Fibroblast of the conjunctiva (primary cell): ENCODE measurements around the gene CEP41.

Experiments
- DNase-seq: peaks from one replicate; pipeline ENCODE4 v3.0.0-alpha.2; 2010; ENCODE audit warnings: low read depth

Gene CEP41

DNA sequence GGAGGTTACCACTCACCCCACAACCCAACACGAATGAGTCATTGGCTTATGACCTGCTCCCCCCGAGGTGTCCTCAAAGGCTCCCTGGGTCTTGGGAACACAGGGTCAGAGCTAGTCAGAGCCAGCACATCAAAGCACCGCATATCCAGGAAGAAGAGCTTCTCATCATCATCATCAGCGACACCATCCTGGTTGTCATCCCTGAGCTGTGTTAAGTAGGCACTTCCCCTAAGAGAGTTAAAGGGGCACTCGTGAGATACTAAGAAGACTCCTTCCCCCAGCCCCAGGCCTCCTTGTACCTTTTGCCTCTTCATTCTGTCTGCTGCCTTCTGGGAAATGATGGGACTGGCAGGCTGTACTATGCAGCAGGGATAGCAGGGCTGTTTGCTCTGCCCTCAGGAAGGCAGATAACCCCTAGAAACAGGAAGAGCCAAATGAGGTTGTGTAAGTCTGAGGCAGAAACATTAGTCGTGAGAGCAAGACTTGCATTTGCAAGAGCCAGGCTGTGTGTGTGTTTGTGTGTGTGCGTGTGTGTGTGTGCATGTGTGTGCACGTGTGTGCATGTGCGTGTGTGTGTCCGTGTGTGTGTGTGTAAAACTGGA is 71.6 kb downstream of the CEP41 start:
- DNase-seq: no peak

DNA sequence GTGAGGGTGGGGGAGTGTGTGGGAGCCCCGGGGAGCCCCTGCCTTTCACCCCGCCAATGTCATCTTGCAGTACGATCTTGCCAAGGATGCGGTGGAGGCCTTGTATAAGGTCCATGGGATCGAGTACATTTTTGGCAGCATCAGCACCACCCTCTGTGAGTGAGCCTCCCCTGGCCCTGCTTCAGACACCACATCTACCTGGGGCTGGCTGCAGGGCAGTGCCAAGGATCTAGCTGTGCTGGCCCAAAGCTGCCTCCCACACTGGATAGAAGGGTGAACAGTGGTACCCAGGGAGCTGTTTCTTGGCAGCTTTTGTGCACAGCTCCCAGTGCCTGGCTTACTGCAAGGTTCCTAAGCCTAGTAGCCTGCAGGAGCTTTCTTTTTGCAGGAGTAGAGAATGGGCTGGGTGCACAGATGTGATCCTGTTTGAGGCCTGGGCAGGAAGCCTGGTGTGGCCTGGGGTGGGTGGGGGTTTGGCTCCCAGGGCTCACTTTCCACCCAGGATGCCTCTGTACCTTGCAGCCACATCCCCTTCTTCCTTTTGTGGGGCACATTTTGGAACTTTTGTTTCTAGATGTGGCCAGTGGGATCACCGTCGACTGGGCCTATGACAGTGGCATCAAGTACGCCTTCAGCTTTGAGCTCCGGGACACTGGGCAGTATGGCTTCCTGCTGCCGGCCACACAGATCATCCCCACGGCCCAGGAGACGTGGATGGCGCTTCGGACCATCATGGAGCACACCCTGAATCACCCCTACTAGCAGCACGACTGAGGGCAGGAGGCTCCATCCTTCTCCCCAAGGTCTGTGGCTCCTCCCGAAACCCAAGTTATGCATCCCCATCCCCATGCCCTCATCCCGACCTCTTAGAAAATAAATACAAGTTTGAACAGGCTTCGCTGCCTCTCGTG is 72.7 kb downstream of the CEP41 start:
- no peak for DNase-seq

DNA sequence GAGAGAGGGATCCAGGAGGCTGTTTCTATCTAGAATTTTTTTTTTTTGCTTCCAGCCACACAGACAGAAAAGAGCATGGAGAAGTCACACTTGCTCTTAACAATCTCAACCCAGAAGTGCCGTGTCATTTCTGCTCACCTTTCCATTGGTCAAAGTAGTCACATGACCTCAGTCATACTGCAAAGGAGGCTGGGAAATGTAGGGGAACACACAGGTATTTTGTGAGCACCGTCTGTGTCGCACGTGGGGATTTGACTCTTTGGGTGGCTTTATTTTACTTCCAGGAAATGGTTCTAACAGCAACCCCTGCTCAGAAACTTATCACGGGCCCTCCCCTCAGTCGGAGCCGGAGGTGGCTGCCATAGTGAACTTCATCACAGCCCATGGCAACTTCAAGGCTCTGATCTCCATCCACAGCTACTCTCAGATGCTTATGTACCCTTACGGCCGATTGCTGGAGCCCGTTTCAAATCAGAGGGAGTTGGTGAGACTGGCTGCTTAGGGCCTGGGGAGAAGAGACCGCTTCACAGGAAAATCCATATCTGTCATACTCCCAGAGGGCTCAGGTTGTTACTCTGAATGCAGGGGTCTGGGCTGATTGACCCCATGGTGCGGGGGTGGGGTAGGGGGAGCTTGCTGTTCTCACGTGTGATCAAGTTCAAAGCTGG is 73.6 kb downstream of the CEP41 start:
- no peak for DNase-seq

DNA sequence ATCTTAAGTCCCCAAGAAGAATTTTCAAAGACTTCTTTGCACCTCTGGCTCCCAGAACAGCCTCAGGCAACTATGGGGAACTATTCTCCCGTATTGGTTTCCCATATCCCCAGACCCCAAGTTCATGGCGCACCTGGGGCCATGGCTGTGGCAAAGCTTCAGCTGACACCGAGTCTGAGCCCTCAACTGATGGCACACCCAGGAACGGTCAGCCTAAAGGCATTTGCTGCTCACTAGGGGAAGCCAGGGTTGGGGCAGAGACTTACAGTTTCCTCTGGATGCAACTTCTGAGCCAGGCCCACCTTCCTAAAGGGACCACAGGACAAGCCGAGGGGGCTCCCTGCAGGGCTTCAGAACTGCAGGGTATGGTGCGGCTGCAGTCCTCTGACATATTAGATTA is 74.3 kb downstream of the CEP41 start:
- no peak for DNase-seq

DNA sequence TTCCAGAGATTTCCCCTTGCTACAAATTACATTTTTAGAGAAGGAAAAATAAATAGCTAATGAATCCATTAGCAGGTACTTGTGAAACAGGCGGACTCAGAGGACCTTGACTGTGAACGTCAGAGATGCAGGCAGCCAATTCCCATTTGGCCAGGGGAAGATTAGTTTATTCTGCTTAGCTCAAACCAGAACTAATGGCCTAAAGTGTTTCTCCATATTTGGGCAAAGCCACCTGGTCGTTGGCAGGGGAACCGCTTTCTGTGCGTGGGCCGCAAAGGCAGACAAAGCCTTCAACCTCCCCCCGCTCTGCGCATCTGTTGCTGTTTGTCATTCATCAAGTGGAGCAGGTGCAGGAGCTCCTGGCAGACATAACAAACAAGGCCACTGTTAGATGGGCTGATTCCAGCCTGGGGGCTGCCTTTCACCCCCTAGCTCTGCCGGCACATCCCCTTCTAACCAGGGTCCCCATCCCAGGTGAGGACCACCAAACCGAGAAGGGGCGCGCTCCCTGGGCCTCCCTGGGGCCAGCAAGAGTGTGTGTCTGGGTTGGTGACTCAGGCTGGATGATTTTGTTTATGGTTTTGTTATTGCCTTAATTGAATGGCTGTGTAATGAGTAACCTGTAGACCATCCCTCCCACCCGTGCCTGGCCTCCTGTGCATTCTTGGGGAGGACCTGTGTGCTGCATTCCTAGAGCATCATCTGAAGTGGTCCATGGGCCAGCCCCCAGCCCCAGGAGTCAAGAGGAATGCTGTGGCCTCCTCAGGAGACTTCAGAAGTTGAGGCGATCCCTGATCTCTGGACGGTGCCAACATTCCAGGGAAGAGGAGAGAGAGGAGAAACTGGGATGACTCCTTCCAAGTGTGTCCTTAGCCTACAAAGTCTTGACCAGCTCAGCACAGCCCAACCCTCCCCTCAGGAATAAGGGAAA is 75.0 kb downstream of the CEP41 start:
- DNase-seq: no peak

DNA sequence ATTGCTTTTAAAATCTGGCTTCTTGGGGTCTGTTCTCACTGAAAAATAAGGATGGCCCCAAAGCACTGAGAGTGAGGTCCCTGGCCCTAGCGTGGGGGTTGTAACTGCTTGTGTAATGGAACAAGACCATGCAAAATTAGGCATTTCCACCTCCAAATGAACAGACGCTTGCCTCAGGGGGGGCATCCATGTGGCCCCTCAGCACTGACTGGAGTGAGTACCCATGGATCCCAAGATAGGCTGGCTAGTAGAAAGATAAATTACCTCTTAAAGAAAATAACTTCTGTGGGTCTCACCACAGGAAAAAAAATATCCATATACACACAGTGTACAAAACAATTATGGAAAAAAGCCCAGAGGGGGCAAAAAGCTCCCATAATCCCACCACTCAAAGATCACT is 75.7 kb downstream of the CEP41 start:
- no peak for DNase-seq

DNA sequence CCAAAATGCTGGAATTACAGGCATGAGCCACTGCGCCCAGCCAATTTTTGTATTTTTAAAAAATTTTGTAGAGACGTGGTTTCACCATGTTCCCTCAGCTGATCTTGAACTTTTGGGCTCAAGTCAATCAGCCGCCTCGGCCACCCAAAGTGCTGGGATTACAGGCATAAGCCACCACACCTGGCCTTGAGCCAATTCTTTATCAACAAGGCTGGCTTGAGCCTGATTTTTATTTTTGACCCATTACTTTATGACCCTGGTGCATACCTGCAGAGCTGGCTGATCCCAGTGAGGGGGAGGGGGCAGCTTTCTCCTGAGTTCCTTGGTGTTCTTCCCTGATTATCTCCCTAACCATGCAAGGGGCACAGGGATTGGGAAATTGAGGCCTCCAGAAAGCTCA is 76.4 kb downstream of the CEP41 start:
- DNase-seq: no peak

DNA sequence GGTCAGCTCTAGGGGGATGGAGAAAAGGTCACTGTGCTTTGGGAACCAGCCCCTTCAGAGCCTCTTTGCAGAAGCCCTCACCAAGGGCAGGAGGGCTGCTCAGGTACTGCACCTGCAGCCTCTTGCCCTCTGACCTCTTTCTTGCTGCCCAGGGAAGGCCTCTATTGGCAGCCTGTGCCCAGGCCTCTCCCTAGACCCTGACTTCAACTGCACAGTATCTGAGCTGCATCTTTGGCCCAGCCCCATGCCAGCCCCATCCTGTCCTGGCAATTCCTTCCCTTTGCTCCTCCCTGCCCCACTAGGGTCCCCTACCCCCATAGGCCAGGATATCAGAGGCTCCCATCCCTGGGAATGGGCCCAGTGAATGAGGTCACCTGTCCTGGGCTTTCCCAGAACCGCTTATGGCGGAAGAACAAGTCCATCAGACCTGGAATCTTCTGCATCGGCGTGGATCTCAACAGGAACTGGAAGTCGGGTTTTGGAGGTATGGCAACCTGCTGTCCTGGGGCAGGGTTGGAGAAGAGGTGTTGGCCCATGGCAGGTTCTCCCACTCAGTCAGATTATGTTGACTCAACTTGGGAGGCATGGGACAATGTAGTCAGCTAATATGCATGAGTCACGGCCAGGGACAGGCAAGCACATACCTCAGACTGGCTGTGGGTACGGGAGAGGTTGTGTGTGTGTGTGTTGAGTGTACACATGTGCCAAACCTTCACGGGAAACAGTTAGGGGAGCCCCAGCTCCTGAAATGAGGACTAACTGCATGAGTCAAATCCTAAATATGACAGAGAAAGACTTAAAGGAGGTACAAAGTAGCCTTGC is 77.6 kb downstream of the CEP41 start:
- peak; percentile 85 for DNase-seq

DNA sequence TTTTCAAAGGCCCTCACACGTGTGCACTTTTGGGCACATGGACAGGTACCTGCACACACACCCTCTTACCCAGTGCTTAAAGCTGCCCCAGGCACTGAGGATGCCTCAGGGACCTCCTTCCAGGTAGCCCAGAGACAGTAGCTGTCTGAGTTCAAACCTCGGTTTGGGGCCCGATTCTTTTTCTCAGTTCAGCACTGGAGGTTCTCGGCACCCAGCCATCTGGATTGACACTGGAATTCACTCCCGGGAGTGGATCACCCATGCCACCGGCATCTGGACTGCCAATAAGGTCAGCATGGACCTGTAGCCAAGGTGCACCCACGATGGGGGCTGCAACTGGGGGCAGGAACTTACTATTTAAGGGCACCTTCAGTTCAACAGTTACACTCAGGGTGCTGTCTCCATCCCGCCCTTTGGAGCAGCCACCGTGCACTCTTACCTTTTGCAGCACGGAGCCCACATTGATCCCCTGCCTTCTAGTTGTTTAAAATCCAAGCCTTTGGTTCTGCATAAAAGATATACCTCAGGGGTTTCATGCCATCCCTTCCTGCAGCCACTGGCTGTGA is 78.5 kb downstream of the CEP41 start:
- DNase-seq: no peak

DNA sequence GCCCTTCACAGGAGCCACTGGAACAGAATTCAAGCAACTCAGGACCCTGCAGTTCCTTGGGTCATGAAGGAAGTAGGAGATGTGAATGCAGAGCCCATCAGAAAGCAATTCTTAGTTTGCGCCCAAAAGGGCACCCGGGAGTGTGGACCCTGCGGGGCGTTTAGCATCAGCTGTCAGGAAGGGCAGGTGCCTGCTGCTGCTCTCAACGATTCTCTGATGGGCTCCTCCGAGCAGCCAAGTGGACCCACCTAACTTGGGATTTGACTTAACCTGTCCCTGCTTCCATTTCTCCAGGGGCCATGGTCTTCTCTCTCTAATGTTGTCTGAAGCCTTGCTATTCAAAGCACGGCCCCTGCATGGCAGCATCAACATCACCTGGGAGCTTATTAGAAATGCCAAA is 79.1 kb downstream of the CEP41 start:
- no peak for DNase-seq

DNA sequence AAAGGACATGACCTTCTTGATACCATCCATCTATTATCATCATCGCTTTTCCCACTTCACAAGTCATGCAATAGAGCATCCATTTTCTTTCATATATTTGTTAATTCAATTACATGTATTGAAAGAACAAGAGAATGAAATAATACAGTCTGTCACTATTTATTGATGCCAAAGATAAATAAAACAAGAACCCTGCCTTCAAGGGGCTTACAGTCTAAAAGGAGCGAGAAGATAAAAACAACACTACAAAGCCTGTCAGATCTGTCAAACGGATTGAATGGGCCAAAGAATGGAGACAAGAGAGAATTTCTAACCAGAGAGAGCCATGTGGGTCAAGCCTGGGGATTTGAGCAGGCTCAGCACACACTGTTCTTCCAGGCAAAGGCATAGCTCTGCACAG is 80.3 kb downstream of the CEP41 start:
- no peak for DNase-seq

DNA sequence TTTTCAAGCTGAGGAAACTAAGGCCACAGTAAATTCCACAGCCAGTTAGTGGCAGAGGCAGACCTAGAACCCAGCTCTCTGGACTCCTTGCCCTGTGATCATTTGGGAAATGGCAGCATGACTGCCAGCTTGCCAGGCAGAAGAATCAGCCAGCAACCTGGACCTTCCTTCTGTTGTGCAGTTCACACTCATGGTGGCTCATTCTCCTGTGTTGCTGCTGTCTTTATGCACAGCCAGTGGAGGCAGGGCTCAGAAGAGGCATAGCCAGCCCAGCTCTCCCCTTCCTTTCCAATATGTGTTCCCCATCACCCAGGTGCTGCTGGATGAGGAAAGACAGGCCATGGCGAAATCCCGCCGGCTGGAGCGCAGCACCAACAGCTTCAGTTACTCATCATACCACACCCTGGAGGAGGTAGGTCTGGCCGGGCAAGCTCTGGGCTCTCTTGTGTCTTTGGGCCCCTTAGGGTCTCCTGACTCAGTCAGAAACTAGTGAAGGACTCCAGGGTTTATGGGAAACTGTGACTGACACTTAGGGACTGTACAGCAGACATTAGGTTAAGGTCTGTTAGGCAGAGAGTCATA is 81.4 kb downstream of the CEP41 start:
- DNase-seq: no peak

DNA sequence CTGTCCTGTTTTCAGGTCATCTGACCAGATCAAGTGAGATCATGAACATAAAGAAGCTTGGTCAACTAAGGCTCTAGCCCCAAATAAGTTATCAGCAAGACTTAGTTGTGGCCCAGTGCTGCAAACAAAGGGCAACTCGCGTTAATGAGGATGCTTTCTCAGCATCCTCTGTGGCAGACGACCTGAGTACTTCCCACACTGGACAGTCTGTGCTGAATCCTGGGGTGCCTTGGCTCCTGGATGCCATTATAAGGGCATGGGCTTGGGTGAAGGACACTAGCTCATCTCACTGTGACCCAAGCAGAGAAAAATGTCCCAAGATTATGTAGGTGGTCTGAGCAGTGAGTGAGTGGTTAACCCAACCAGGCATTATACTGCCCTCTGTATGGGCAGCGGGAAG is 82.3 kb downstream of the CEP41 start:
- no peak for DNase-seq

DNA sequence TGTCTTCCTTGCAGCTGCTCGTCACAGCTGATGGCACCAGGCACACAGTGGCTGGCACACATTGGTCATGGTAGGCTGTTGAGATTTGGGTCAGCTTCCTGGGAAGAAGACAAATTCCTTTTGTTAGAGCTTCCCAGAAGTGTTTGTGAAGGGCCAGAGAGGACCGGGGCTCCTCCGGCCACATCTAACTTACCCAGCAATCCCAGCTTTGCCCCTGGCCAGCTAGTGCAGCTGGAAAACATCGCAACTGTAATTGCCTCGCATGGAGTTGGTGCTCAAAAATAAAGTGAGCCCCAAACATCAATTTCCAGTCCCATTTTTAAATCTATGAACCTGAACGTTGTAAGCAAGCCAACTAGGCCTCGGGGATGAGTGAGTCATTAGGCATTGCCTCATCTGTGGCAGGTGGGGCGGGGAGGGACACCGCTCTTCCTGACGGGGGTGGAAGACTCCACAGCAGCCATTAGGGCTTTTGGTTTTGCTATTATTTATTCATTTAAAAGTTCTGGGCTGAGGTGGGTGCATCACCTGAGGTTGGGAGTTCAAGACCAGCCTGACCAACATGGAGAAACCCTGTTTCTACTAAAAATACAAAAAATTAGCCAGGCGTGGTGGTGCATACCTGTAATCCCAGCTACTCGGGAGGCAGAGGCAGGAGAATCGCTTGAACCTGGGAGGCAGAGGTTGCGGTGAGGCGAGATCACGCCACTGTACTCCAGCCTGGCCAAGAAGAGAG is 83.8 kb downstream of the CEP41 start:
- peak; percentile 67 for DNase-seq

DNA sequence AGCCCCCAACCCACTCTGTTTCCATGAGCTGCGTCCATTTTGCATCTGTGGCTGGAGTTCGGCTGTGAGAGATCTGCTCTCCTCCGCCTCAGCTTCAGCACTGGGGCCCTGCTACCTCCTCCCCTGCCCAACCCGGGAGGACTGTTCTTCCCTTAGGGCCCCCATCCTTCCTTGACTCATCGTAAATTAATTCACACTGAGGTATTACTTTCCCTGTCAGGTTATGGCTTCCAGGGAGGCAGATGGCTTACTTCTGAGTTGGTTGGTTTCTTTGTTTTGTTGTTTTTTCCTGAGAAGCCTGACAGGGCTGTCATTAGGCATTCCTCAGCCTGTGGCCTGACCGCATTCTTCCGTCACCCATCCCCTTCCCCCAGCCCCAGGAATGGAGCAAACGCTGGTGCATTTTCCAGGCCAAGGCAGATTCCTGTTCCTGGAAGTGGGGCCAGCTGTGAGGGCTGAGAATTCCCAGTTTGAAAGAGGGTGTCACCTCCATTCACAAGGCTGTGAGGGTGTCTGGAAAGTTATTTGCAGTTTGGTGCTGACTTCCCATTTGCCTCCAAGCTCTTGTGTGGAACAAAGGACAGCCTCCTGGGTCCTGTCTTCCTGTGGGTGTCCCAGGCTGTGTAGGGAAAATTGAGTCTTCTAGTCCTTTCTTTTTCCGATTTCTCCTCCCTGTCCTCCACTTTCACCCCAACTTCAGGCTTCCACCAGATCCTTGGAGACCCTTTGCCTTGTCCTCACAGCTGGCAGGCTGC is 84.5 kb downstream of the CEP41 start:
- DNase-seq: peak; percentile 79

DNA sequence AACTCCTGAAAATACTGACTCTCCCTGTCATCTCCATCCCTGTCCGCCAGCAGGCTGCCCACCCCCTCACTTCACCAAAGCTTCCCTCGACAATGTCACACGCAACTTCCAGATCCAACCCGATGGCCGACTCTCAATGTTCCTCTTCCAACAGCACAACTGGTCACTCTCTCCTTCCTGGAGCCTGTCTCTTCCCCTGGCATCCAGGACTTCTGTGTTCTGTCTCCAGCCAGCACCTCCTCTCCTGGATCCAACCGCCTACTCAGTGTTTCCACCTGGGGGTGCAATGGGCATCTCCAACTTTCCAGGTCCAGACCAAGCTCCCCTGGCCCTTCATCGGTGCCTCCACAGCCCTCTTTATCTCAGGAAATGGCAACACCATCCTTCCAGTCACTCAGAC is 87.6 kb downstream of the CEP41 start:
- no peak for DNase-seq

DNA sequence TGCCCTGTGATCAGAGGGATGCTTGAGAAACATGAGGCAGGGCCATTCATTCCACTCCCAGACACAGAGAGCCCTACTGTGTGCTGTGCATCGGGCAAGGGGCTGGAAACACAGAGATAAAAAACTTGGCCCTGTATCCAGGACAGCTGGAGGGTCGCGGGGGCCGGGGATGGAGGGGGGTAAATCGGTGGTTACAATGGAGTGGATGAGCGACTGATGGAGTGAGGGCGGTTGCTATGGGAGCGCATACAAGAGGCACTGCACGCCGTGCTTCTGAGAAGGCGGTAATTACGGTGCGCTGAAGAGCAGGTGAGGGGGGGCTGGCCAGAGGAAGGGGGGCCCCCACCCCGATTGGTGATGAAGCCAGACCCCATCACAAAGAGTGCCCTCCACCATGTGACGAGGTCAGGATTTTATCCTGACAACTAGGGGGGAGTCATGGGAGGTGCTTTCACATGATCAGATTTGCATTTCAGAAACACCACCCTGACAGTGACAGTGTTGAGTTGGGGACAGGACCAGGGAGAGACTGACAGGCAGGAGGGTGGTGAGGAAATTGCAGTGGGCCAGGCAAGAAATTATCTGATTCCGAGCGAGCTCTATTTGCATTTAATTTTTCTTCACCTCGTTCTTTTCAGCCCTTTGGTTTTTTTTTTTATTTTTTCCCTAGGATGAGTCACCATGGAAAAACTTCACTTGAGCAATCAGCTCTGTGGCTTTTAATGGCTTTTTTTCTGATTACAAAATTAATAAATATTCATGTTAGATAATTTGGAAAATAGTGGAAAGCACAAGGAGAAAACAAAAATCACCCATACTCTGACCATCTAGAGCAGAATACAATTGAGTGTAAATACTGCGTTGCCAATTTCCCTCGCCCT is 88.4 kb downstream of the CEP41 start:
- peak; percentile 30 for DNase-seq

DNA sequence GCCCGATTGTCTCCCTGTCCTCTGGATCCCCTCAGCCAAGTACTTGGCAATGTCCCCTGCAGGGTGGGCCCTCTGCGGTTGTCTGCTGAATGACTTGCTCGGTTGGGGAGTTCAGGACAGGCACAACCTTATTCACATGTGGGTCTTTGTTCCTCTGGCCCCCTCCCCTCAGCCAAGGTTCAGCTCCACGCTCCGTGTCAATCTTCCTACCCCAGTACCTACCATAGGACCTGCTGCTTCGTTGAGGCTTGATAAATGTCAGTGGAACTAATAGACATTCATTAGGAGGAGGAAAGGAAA is 89.1 kb downstream of the CEP41 start:
- no peak for DNase-seq
